HG02852 (cell line): Measurements from ENCODE around the gene CLEC9A.

Source experiments
- ATAC-seq: cut with Tn5 transposase; IDR thresholded peaks from one replicate; pipeline ENCODE4 v1.9.1; 2021; ENCODE audit warnings: mild to moderate bottlenecking, moderate library complexity; ENCODE audit not compliant: unreplicated experiment

CLEC9A gene

DNA sequence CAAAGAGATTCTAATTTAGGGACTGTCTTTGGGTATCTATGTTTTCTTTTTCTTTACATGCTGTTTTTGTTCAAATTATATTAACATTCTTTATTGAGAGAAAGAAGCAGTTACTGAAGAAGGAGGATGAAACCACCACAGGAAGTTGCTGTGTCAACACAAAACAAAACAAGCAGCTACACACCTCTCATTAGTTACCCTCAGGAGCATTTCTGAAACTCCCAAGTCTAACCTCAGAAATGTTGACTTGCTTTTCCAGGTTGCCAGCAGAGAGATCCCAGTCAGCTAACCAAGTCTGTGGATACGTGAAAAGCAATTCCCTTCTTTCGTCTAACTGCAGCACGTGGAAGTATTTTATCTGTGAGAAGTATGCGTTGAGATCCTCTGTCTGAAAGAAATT, 34.8 kb downstream of the CLEC9A start:
- no peak for ATAC-seq

DNA sequence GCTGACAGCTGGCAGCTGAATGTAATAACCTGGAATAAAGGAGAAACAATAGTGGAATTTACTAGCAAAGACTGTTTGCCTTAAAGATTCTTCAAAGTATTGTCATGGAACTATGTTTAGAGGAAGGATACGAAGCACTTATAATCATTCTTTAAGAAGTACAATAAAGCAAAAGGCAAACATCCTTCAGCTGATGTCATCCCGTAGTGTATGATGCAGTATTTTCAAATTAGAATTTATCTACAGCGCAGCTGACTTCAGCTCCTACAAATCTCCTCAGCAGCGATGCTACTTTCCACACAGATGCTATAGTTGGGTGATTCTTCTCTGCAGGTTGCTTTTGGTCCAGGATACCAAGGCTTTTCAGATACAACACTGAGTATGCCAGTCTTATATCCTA, 36.8 kb downstream of the CLEC9A start:
- no peak for ATAC-seq

DNA sequence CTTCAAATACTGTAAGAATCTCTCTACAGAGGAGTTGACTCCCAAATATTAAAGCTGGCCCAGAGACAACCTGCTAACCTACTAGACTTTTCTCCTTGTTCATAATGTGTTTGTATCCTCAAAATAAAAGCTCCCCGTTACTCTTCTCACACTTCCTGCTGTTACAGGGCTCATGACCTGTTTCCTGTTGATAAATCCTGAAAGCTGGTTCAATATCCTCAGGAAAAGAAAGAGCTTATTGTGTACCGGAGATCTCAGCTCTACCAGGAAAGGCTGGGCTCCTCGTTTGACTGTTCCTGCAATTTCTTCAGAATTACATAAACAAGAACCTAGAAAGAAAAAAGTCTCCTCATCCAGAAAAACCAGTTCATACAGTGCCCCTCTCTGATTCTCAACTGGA, 37.5 kb downstream of the CLEC9A start:
- no peak for ATAC-seq

DNA sequence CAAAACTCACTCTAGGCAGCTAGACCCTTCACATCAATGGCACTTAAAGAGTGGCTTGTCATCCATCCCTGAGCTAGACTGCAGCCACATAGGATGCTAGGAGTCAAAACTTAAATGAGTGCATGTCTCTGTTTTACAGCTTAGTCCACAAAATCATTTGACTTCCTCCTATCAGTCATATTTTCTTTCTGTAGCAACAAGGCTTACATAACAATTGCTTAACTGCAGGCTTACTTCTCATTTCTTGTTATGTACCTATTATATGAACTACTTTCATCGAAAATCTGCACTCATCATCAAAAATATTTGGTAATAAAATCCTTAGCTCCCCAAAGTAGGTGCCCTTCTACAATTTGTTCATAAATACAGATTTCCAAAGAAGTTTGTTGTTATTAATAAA, 38.2 kb downstream of the CLEC9A start:
- ATAC-seq: no peak

DNA sequence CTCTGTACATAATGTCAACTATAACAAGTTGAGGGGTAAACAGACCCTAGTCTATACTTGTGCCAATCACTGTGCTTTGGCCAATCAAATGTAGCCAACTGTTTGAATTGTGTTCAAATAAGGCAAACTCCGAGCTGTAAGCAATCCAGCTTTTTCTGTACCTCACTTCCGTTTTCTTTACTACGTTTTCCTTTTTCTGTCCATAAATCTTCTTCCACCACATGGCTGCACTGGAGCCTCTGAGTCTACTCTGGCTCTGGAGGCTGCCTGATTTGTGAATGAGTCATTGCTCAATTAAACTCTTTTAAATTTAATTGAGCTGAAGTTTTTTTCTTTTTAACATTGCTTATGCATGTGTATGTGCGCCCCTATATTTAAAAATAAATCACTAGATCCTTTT, 38.6 kb downstream of the CLEC9A start:
- ATAC-seq: no peak

DNA sequence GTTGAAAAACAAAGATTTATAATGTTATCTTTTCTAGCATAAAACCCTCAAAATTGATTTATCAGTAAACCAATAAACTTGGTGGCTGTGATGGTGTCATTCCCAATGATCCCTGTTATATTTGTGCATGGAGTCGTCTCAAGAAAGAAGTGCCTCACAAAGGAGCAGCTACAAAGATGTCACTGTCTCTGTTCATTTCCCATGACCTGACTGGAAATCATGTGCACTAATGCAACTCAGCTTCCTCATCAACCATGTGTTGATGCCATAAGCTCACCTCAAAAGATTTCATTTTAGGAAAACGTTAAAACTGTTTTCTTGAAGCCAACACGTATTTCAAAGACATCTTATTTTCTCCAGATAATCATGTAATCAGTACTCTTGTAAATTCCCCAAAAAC, 39.5 kb downstream of the CLEC9A start:
- ATAC-seq: no peak

DNA sequence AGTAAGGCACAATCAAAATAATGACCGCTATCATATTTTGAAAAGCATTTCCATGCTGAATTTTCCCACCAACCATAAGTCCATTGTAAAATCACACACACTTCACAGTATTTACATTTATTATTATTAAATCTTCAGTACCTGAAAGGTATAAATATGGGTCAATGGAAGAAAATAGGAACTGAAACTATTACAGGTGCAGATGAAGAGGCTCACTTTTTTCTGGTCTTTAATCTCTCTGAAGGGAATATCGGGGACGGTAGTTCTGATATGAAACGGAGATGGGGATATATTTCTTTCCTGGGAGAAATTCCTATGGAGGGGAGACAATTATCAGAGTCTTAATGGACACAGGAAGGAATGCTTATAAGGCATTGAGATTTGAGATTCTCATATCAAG, 39.9 kb downstream of the CLEC9A start:
- ATAC-seq: no peak

DNA sequence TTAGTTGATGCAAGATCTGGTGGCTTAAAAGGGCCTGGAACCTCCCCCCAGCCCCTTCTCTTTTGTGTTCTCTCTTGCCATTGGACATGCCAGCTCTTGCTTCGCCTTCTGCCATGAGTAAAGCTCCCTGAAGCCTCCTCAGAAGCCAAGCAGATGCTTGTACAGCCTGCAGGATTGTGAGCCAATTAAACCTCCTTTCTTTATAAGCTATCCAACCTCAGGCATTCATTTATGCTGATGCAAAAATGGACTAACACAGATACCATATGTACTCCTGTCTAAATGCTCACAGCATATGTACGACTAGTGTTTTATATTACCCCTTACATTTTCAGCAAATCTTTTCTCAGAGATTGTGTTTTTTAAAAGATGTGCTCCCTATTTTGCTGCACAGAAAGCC, 41.6 kb downstream of the CLEC9A start:
- ATAC-seq: no peak

DNA sequence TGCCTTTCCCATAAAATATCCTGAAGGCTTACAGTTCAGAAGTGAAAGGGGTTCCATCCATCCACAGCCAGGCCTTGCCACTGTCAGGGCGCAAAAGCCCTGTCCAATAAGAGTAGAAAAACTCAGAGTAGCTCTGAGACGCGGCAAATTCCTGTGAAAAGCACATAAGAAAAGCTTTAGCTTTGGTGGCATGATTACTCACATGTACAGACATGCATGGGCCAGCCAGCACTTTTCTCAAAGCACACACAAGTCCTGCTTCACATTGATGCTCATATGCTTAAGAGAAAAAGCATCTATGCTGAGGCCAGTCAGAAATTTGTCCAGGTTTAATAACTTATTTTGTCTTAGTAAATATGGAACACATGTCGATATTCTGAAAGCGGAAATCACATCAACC, 42.8 kb downstream of the CLEC9A start:
- no peak for ATAC-seq

DNA sequence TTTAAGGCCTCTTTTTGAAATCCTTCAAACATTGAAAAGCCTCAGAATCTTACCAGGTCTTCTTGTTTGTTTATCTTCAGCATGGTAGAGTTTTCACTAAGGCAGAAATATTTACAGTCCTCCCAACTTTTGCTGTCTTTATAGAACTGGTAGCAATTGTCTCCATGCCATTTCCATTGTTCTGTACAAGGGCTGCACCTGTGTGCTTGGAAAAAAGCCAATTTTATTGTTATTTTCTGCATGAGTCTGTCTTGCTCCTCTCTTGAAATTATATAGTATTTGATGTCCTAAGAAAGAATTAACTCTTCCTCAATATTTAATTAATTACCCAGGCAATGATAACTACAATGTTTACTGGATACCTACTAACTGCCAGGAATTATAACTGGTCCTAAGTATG, 45.0 kb downstream of the CLEC9A start:
- ATAC-seq: no peak

DNA sequence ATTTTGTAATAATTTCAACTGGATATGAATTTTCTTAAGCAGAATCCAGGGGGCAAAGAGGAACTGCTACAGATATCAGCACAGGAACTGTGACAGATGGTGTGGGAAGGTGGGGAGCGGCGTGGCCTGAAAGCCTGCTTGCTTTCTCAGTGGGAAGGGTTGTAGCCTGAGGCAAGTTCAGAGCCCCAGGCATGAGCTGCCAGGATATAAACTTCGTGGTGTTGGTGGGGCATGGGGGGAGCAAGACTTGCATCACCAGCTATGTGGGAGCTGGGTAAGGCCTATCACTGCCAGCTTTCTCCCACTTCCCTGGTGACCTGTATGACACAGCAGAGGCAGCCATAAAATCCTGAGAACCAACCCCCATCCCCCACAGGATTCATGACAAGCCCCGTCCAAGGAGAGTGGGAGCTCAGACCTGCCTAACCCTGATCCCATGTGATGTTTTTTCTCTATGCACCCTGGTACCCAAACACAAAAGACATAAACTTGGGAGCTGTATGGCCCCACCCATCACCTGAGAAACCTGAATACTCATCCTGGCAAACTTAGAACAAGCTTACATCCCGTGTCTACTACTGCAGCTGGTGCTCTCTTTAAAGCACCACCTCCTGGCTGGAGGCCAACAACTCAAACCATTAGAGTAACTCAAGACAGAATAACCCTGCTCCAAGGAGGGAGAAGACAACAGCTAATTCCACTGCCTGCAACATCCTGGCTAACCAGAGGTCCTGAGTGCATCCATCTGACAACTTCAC, 51.8 kb downstream of the CLEC9A start:
- ATAC-seq: no peak

DNA sequence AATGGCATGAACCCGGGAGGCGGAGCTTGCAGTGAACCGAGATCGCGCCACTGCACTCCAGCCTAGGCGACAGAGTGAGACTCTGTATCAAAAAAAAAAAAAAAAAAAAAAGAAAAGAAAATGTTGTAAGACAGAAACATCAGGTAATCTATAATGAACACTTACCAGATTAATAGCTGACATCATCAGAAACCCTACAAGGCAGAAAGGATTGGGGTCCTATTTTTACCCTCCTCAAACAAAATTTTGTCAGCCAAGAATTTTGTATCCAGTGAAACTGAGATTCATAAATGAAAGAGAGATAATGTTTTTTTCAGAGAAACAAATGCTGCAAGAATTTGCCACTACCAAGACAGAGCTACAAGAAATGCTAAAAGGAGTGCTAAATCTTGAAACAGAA, 54.3 kb downstream of the CLEC9A start:
- ATAC-seq: no peak

DNA sequence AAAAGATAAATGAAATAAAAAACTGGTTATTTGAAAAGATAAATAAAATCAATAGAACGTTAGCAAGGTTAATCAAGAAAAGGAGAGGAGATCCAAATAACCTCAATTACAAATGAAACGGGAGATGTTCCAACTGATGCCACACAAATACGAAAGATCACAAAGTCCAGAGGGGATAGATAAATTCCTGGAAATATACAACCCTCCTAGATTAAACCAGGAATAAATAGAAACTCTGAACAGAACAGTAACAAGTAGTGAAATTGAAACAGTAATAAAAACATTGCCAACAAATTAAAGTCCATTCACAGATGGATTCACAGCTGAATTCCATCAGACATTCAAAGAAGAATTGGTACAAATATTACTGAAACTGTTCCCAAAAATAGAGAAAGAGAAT, 55.9 kb downstream of the CLEC9A start:
- ATAC-seq: no peak

DNA sequence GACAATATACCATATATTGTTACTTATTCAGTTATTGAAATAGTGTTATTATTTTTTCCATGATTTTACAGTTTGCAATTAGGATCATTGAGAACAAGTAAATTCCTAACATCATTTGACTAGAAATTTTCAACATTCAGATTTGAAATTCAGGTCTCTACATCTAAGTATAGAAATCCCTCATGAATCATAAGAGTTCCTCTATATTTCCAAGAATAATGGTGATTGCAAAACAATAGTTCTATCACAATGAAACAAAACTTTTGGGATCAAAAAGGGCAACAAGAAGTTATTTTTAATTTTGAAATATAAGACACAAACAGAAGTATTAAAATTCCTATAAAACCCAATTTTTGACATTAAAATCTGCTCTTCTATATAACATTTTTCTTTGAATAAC, 57.5 kb downstream of the CLEC9A start:
- no peak for ATAC-seq

DNA sequence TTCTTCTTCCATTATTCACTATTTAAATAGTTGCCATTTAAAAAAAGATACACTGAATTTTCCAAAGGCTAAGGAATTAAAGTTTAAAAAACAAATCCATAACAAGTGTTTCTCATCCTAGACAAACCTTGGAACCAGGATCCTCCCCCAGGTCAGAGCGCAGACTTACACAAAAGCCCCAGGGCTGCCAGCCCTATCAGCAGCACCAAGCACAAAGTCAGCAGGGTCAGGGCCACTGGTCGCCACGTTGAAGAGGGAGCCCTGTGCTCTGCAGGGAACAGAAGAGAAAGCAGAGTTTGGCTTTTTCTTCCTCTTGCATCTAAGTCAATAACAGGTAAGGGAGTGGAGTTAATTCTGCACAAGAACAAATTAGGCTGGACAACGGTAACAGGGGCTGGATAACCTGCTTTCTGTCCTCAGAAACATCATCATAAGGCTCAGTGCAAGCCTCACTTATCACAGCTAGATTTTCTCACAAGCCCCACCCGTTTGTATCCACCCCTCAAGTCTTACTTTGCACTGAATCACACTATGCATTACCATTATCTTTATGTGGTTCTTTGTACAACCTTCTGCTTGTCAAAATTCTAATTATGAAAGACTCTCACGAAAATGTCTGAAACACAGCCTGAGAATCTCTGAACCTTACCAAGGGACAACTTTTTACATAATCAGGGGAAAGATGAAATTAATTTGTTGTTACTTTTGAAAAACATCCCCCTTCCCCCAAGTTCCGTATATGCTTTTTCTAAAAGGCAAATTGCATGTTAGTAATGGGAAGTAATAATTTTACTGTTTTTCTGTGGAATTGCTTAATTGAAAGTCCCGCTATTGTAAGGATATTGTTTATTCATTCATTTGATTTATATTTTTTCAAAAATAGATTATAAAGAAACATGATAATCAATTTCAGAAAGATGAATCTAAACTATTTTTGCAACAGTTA, 58.7 kb downstream of the CLEC9A start:
- ATAC-seq: no peak

DNA sequence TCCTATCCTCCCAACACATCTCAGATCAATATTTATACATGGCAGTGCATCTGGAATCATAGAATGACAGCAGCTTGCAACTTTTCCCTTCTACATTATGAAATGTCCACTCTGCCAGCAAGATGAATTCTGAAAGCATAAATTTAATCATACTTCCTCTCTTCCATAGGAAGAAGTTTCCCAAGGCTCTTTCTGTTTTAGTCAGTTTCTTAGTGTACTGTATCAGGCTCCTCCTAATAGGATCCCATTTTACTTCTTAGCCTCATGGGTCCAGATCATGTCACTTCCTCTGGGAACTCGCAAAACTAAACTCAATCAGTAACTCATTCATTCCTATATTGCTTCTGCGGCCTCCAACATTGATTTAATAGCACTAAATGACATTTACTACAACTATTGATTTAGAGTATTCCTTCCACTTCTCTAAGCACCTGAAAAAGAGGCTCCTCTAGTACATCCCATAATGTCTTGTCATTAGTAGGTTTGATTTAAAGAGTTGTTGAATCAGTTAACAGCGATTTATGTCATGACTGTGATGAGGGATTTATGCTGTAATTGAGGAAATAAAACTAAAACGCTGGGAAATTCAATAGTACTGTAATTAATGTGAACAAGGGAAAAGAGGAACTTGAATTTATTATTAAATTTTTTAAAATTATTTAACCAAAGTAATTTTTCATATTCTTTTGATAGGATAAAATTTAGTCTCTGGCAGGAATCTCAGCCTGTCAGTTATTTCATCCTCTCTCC, 64.3 kb downstream of the CLEC9A start:
- ATAC-seq: no peak

DNA sequence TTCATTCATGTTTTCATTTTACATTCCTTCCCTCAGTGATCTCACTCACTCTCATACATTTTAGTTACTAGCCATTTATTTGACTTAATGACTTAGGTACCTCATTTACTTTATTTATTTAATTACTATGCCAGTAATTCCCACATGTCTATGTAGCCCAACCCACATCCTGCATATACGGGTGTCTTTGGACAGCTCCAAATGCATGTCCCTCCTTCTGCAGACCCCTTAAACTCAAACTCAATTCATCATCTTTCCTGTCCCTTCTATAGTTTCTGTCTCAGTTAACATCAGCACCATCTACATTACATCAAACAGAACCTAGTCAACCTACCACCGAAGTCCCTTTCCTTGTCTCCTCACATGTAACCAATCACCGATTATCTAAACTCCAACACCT, 65.5 kb downstream of the CLEC9A start:
- ATAC-seq: no peak

DNA sequence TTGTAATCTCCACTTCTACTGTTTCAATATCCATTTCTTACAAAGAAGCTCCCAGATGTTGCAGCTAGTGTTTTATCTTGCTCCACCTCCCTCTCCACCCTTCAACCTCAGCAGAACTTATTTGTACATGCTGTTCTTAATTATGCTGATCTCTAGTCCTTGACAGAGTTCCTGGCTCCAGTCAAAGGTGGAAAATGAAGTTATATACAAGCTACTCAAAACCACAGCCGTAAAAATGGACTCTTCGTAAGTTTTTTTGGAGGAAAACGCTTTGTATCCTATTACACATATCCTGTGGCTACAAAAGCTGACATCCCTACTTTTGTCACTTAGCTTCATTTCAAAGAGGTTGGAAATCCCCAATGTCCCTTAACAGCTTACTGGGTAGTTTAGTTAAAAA, 67.0 kb downstream of the CLEC9A start:
- no peak for ATAC-seq

DNA sequence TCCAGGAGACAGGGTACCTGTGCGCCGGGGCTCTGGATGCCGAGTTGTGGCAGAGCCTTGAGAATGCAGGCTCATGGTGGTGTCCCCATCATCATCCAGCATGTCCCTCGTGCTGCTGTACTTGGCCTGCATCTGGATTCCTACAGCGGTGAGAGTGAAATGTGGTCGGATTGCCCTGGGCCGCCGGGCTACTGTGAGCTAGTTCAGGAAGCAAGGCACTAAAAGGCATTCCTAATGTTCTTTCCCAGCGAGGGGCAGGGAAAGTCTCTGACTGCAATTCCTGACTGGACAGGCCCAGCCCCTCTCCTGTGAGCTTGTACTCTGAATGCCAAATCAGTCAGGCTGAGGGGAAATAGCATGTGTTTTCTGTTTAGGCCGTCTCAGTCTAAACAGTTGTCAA, 68.3 kb downstream of the CLEC9A start, which contains the start of gene CLEC1A:
TSS of gene CLEC1A (minus strand) at position 195 of the 400 bp plus-strand sequence. CDS start at position 132, 63 bp downstream.
- no peak for ATAC-seq

DNA sequence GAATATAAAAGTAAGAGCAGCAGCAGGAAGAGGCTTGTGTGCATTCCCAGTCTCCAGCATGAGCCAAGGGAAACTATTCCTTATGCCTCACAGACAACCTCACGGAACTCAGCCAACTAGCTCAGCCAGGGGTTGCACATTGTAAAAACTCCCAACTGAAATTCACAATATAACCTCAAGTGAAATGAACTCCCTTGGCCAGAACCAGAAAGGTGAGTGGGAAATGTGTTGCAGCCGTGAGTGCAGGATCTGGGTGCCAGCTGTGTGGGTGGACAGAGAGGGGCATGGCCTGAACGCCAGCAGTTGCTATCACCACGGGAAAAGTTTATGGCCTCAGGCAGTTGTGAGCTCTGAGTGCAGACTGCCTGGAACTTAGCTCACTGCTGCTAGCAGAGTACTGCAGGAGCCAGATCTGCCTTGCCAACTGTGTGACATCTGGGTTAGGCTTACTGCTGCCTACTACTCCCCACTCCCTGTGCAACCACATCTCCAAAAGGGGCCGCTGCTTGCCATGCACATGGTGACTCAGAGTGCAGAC, 70.6 kb downstream of the CLEC9A start:
- ATAC-seq: no peak

DNA sequence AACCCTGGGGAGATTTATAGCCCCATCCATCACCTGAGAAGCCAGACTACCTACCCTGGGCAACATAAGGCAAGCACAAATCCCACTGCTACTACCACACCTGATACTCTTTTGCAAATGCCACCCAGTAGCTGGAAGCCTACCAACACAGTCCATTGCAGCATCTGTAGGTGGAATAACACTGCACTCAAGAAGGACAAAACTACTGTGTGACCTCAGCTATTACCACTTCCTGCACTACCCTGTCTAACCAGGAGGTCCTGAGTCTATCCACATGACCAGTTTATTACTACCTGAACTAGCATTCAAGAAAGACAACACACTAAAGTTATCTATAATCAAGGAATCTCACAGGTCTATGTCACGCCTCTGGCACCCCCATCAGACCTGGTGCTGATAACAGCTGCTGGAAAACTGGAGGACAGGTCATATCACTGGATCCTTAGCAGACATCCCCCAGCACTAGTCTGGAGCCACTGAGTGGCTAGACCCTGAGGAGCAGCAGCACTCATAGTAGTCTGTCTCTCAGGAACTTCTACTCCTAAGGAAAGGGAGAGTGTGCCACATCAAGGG, 71.3 kb downstream of the CLEC9A start:
- no peak for ATAC-seq
